Endodermal cell (in vitro differentiated cells): ENCODE data around the gene PIP4K2C. TPM values are rescaled to one million over a fixed set of nuclear protein-coding genes. Genes with fewer than 3 reads are reported as not detected.

ENCODE experiments used
- DNase-seq: peaks from one replicate; pipeline ENCODE4 v3.0.0-alpha.2; 2017
- H3K27ac ChIP-seq: 2 replicates; pipeline ENCODE4 v1.5.1; 2013; ENCODE audit warnings: mild to moderate bottlenecking, low read depth, low read length, moderate library complexity
- H3K27me3 ChIP-seq: 2 replicates; pipeline ENCODE4 v1.6.1; 2013; ENCODE audit warnings: mild to moderate bottlenecking, low read length, moderate library complexity; ENCODE audit not compliant: insufficient read depth, control insufficient read depth, poor library complexity, severe bottlenecking
- H3K36me3 ChIP-seq: 2 replicates; pipeline ENCODE4 v1.7.0; 2013; ENCODE audit warnings: mild to moderate bottlenecking, low read length, moderate library complexity; ENCODE audit not compliant: control insufficient read depth, insufficient read depth
- H3K4me1 ChIP-seq: one replicate; pipeline ENCODE4 v1.7.0; 2013; ENCODE audit warnings: low read length; ENCODE audit not compliant: control insufficient read depth, insufficient read depth
- H3K4me3 ChIP-seq: 2 replicates; pipeline ENCODE4 v1.5.1; 2013; ENCODE audit warnings: mild to moderate bottlenecking, low read length, moderate library complexity
- H3K9ac ChIP-seq: 2 replicates; pipeline ENCODE4 v1.6.1; 2013; ENCODE audit warnings: mild to moderate bottlenecking, low read length, moderate library complexity; ENCODE audit not compliant: poor library complexity, severe bottlenecking; ENCODE audit errors: extremely low read depth
- H3K9me3 ChIP-seq: 2 replicates; pipeline ENCODE4 v1.6.1; 2013; ENCODE audit warnings: mild to moderate bottlenecking, low read length, moderate library complexity; ENCODE audit not compliant: control insufficient read depth
- H3K27ac Mint-ChIP-seq: 2 replicates; pipeline ENCODE4 v1.8.0; 2020; ENCODE audit warnings: mixed read lengths
- H3K27me3 Mint-ChIP-seq: 2 replicates; pipeline ENCODE4 v1.8.0; 2021; ENCODE audit warnings: mild to moderate bottlenecking, mixed read lengths; ENCODE audit not compliant: insufficient read depth
- H3K36me3 Mint-ChIP-seq: 2 replicates; pipeline ENCODE4 v1.8.0; 2020; ENCODE audit warnings: low read depth, mixed read lengths
- H3K4me1 Mint-ChIP-seq: 2 replicates; pipeline ENCODE4 v1.8.0; 2020; ENCODE audit warnings: mixed read lengths
- H3K4me3 Mint-ChIP-seq: 2 replicates; pipeline ENCODE4 v1.8.0; 2020; ENCODE audit warnings: mild to moderate bottlenecking, moderate library complexity, mixed read lengths
- H3K9me3 Mint-ChIP-seq: 2 replicates; pipeline ENCODE4 v1.8.0; 2020; ENCODE audit warnings: mild to moderate bottlenecking, mixed read lengths
- CTCF ChIP-seq: fragments of 200-600 bp; sonication (generic); conservative IDR thresholded peaks from 2 replicates; pipeline ENCODE4 v1.5.0; 2021; ENCODE audit warnings: antibody characterized with exemption, mild to moderate bottlenecking
- WGBS, 2 experiments: methylation state at CpG; one replicate each; pipeline versions ENCODE4 v1.1.5 to v1.1.7; 2013; ENCODE audit warnings: missing lambda C conversion rate in 2 of 2, mixed read lengths in 1 of 2; ENCODE audit not compliant: insufficient coverage in 1 of 2, insufficient read length in 1 of 2; 5-methylcytosine and 5-hydroxymethylcytosine counted together
- total RNA-seq, 2 donors: library from RNA; stranded (reverse); fragmentation: NEBNext Ultra II Directional in 1 of 2; extraction: Animal tissue kit (Norgen Biotek cat#: 25700) in 1 of 2; gene quantifications; 2 replicates in 1 of 2; 3 replicates in 1 of 2; pipeline ENCODE4 v1.2.1, GENCODE V29; 2021

The PIP4K2C gene
- total RNA-seq, 2 donors from 2014 or later, result 40.9 to 45.5 TPM

GRCh38 chr12:57548013-57548315 is 43.0 kb upstream of the PIP4K2C start:
- no peak for TF ChIP-seq CTCF
- peaks cover 4% of the 10 kb centered on the region for H3K36me3 Mint-ChIP-seq
- H3K9me3 Mint-ChIP-seq, result no peaks in the 10 kb centered on the region
- DNase-seq, result no peak
- H3K27me3 ChIP-seq, result peaks cover 32% of the 10 kb centered on the region
- peaks cover 38% of the 10 kb centered on the region for H3K27me3 Mint-ChIP-seq
- H3K27ac ChIP-seq, result no peak overlapping the region
- no peak overlapping the region for H3K27ac Mint-ChIP-seq
- peaks cover 12% of the 10 kb centered on the region for H3K36me3 ChIP-seq
- 100% methylated on average over 2 of the region's 2 CpGs; no CpG with 5 or more reads in 1 of the 2 experiments for WGBS, 2 experiments
- H3K4me1 ChIP-seq, result peaks cover 4% of the 10 kb centered on the region
- H3K4me3 ChIP-seq, result no peak overlapping the region
- H3K9me3 ChIP-seq, result no peaks in the 10 kb centered on the region
- peaks cover 23% of the 10 kb centered on the region for H3K4me1 Mint-ChIP-seq
- no peak overlapping the region for H3K4me3 Mint-ChIP-seq
- H3K9ac ChIP-seq, result no peak overlapping the region

- Histone ChIP-seq H3K4me1 (peaks cover 4% of the 10 kb centered on the region), H3K4me3 (no peak overlapping the region), H3K9me3 (no peaks in the 10 kb centered on the region), H3K9ac (no peak overlapping the region), H3K27ac (no peak overlapping the region), H3K27me3 (peaks cover 32% of the 10 kb centered on the region), H3K36me3 (peaks cover 12% of the 10 kb centered on the region)
- no peak overlapping the region for H3K4me3 Mint-ChIP-seq
- 74 to 81% methylated on average over 2 of the region's 2 CpGs for WGBS, 2 experiments
- no peak for DNase-seq
- H3K27me3 Mint-ChIP-seq, result peaks cover 38% of the 10 kb centered on the region
- H3K9me3 Mint-ChIP-seq, result no peaks in the 10 kb centered on the region
- peaks cover 2% of the 10 kb centered on the region for H3K36me3 Mint-ChIP-seq
- TF ChIP-seq CTCF, result no peak
- peaks cover 23% of the 10 kb centered on the region for H3K4me1 Mint-ChIP-seq
- no peak overlapping the region for H3K27ac Mint-ChIP-seq
Measured at GRCh38 chr12:57548488-57548887, 42.5 kb upstream of the PIP4K2C start.

- Histone ChIP-seq H3K9ac (no peak overlapping the region), H3K36me3 (peaks cover 12% of the 10 kb centered on the region), H3K27me3 (peaks cover 32% of the 10 kb centered on the region), H3K4me1 (peaks cover 4% of the 10 kb centered on the region), H3K4me3 (peak overlapping the region; percentile 81), H3K27ac (no peak overlapping the region), H3K9me3 (no peaks in the 10 kb centered on the region)
- Mint-ChIP-seq H3K27me3 (peaks cover 38% of the 10 kb centered on the region), H3K36me3 (peaks cover 2% of the 10 kb centered on the region), H3K4me1 (peaks cover 23% of the 10 kb centered on the region), H3K27ac (no peak overlapping the region), H3K9me3 (no peaks in the 10 kb centered on the region), H3K4me3 (peak overlapping the region; percentile 70)
- TF ChIP-seq CTCF, result no peak
- DNase-seq, result peak; percentile 49
- 38 to 48% methylated on average over 4 to 13 of the region's 13 CpGs for WGBS, 2 experiments
Measured at GRCh38 chr12:57549203-57549908, 41.6 kb upstream of the PIP4K2C start.
